Left colon (tissue), 2 donors: ENCODE results near the gene DIPK2A. TPM values are rescaled to one million over a fixed set of nuclear protein-coding genes. Genes with fewer than 3 reads are reported as not detected.

ENCODE experiments used
- ATAC-seq: fragments of 200-7000 bp; cut with Tn5 transposase; one replicate; pipeline ENCODE4 v1.9.1; 2020; ENCODE audit warnings: mild to moderate bottlenecking, moderate library complexity
- DNase-seq, 2 donors: peaks; one replicate each; pipeline ENCODE4 v3.0.0-alpha.2; 2020
- intact Hi-C, 2 donors: fragments of 100-400 bp; cut with DNase I in 1 of 2; cut with micrococcal nuclease in 1 of 2; formaldehyde crosslinking; loops; one replicate each; pipeline versions ENCODE4 v1.11.2 to v1.14.0; 2022; cut with DNase I, micrococcal nuclease
- total RNA-seq, 2 donors: library from RNA; stranded (reverse); fragmentation: NEBNext Ultra II Directional; extraction: Animal tissue kit (Norgen Biotek cat#: 25700); gene quantifications; one replicate each; pipeline ENCODE4 v1.2.1, GENCODE V29; 2021
- donor health status: DM: no; HTN: no; CAD: no.
- donor health status: DM: yes; HTN: yes; CAD: no.

The DIPK2A gene
- total RNA-seq, 2 donors from 2014 or later, result 12.5 to 18.3 TPM

- peak; percentile 49 for ATAC-seq
- DNase-seq, result peak; percentile 71 to 84
- intact Hi-C loops, result no loop called here
Measured at GRCh38 chr3:143972505-143973258, 1.1 kb downstream of the DIPK2A start.

DNA sequence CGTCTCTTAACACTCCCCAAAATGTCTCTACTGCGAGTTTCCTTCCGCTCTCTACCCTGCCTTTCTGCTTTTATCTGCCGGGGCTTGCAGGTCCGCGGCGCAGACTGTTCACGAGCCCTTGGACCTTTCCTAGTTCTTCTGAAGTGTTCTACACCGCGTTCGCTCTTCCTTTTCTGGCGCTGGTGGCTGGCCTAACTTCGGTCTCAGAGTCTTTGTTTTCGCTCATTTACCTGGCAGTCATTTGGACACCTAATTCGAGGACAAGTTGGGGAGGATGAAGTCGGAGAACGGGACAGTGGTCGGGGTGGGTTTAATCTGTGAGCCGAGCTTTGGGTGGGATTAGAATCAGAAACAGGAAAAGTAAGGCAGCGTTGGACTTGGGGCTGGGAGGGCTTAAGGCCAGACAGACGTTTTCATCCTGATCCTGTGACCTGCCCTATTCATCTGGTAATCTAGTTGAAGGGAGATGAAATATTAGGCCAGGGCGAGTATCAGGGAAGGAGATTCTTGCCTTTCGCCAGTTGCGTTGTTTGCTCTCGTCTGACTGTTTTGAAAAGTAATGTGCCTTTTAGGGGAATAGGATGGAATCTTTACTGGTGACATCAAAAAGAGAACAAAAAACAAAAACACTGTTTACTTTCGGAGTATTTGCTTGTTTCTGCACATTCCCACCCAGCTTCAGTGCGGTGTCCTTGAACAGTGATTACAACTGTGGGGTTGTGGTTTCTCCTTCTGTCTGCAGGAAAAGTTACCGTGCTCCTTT lies 1.8 kb downstream of the DIPK2A start:
- intact Hi-C loops, result no loop called here
- peak in 1 of 2 donors; percentile 63 for DNase-seq
- ATAC-seq, result peak; percentile 16

DNA sequence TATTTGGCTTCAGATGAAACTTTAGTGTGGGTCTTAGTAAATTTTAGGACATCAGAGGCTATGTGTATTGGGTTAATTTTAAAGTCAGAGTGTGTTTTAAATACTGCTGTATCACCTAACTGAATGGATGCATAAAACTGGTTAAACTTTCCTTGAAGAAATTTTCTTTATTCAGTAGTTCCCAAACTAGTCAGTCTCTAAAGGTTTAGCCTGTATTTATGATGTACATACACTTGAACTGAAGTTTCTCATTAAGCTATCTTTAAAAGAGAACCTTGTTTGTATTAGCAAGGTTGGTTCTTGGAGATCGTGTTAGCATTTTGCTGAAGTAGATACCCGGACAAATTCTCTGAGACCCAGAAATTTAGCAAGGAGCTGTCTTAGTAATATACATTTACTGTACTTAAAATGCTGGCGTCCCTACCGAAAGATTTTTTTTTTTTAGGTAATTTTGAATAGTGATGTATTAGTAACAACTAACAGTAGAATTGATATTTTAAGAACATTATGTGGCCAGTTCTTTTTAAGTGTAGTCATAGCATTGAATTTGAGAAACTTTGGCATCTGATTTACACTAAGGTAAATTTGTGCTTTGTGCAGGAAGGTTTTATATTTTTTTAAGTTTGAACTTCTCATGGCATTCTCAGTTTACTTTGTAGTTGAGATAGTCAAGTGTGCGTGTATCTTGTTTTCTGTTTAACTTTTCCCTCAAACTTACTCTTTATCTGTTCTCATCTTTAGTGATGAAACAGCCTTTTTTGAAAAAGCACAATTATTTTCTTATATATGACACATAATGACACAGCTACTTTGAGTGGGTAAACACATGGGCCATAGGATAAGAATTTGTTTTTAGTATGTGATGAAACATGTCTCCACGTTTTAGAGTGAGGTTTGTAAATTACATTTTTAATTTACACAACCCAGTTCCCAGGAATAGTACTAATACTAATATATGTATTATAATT lies 2.9 kb downstream of the DIPK2A start:
- ATAC-seq (no peak), DNase-seq (no peak)
- intact Hi-C loops, result no loop called here

DNA sequence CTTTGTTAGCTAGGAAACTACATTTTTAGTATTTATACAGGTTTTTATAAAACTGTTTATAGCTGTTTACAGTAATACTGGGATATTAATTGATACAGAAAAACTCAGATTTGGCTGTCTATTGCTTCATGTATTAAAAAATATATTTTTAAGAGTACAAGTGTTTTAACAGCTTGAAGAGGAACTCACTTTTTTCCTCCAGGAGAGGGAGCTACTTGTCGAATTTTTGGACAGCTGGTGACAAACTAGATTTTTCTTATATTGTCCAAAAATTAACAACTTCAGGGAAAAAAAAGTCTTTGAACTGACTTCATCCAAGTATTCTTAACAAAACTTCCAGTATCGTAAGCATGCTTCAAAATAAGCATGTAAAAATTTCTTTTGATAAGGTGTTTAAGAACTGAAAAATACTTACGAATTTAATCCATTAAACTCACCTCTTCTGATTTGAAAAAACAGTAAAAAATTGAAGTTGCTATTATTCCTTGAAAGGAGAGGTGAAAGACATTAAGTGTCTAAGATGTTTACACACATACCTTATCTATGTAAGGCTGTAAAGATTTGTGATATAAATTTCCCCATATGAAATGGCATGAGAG lies 4.0 kb downstream of the DIPK2A start:
- intact Hi-C loops, result no loop called here
- DNase-seq, result no peak
- no peak for ATAC-seq

- ATAC-seq, result no peak
- intact Hi-C loops, result no loop called here
- no peak for DNase-seq
Measured at GRCh38 chr3:143977341-143978262, 6.0 kb downstream of the DIPK2A start.

GRCh38 chr3:143978263-143978631 lies 6.6 kb downstream of the DIPK2A start:
- DNase-seq (no peak), ATAC-seq (no peak)
- intact Hi-C loops, result no loop called here

DNA sequence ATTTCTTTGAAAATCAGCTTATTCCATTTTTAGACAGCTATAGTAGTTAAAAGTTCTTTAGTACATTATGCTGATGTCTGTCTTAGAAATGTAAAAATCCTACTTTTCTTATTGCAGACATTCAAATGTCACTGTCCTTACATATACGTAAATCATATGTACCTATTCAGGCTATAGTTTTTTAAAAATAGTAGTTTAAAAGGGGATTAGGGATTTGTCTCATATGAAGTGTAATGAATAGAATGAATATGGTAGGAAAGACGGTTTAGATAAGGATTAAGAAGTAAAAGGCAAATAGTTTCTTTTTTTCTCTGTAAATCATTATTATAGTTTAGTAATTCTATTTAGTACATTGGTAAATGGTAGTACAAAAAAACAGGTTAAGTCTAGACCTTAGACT lies 7.4 kb downstream of the DIPK2A start:
- intact Hi-C loops, result no loop called here
- DNase-seq (no peak), ATAC-seq (no peak)

GRCh38 chr3:143979813-143980212 lies 8.2 kb downstream of the DIPK2A start:
- DNase-seq (no peak), ATAC-seq (no peak)
- intact Hi-C loops, result no loop called here

- ATAC-seq (no peak), DNase-seq (no peak)
- intact Hi-C loops, result no loop called here
Measured at GRCh38 chr3:143988306-143988705, 16.7 kb downstream of the DIPK2A start.

- ATAC-seq, result no peak
- DNase-seq, result no peak
- intact Hi-C loops, result no loop called here
Measured at GRCh38 chr3:143989461-143989860, 17.8 kb downstream of the DIPK2A start.

GRCh38 chr3:143991713-143992112 lies 20.1 kb downstream of the DIPK2A start:
- DNase-seq (no peak), ATAC-seq (no peak)
- intact Hi-C loops, result no loop called here

GRCh38 chr3:143998266-143998665 lies 26.6 kb downstream of the DIPK2A start:
- intact Hi-C loops, result no loop called here
- DNase-seq (no peak), ATAC-seq (no peak)

GRCh38 chr3:144003051-144003450 lies 31.4 kb downstream of the DIPK2A start:
- intact Hi-C loops, result no loop called here
- no peak for ATAC-seq
- no peak for DNase-seq

DNA sequence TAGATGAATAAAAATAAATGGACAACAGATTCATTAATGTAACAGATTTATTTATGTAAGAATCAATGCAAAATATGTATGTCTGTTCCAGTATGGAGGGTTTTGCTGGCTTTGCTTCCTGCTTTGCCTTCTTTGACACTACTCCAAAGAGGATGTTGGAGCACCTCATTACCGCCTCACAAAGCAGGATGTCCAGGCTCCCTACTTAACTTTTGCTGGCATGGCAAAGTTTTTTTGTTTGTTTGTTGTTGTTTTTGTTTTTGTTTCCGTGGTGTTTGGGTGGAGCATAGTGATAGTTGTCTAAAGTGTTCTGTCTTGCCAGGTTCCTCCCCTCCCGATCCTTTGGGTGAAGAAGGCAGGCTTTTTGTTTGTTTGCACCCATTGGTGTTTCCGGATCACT lies 38.7 kb downstream of the DIPK2A start:
- intact Hi-C loops, result no loop called here
- ATAC-seq (no peak), DNase-seq (no peak)

DNA sequence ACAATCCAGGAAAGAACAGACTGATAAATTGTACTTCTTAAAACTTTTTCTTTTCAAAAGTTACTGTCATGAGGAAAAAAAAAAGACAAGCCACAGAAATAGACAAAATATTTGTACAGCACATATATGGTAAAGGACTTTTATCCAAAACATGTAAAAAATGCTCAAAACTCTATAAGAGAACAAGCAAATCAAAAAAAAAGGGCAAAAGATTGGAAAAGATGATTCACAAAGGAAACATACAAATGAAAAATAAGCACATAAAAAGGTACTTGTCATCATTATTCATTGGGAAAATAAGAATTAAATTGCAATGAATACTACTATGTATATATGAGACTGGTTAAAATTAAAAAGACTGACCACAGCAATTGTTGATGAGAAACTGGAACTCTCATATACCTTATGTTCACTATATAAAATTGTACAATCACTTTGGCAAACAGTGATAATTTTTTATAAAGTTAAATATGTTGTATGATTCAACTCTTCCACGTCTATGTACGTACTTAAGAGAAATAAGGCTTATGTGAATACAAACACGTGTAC lies 39.7 kb downstream of the DIPK2A start:
- DNase-seq (no peak), ATAC-seq (no peak)
- intact Hi-C loops, result no loop called here

DNA sequence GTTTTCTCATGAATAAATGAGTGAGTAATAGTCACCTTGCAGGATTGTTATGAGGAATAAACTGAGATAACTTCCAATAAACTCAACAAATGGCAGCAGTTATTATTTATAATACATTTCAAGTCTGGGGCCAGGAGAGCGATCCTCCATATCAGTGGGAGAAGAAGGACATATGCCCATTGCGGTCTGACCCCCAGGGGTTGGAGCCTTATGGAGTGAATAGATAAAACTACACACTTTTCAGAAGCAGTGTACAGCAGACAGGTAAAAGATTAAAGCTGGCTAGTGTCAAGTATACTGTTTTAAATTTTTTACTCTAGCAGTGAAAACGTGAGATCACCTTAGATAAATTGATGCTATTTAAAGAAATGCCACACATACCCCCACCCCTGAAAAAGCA lies 43.5 kb downstream of the DIPK2A start:
- DNase-seq, result no peak
- intact Hi-C loops, result no loop called here
- no peak for ATAC-seq

GRCh38 chr3:144018776-144019175 lies 47.2 kb downstream of the DIPK2A start:
- ATAC-seq, result no peak
- DNase-seq, result no peak
- intact Hi-C loops, result no loop called here
